Thoracic aorta (tissue), 2 donors: ENCODE data around the gene SLC6A5. TPM values are rescaled to one million over a fixed set of nuclear protein-coding genes. Genes with fewer than 3 reads are reported as not detected.

Experiments
- ATAC-seq: fragments of 150-250 bp; one replicate; pipeline ENCODE4 v1.8.0; 2017; ENCODE audit warnings: low read depth; ENCODE audit not compliant: insufficient number of reproducible peaks, low FRiP score
- DNase-seq: peaks from one replicate; pipeline ENCODE4 v3.0.0-alpha.2; 2020; ENCODE audit warnings: low spot score
- H3K27ac ChIP-seq, 2 donors: fragments of 200-600 bp; sonication (generic); 1 replicate in 1 of 2; 2 replicates in 1 of 2; pipeline ENCODE4 v1.5.1; 2016; ENCODE audit warnings: mild to moderate bottlenecking in 2 of 2, moderate library complexity in 2 of 2
- H3K27me3 ChIP-seq: fragments of 200-600 bp; sonication (generic); replicated peaks from 2 replicates; pipeline ENCODE4 v1.6.0; 2016; ENCODE audit warnings: mild to moderate bottlenecking; ENCODE audit not compliant: insufficient read depth
- H3K36me3 ChIP-seq: fragments of 200-600 bp; sonication (generic); one replicate; pipeline ENCODE4 v1.5.1; 2016
- H3K4me1 ChIP-seq, 2 donors: fragments of 200-600 bp; sonication (generic); 1 replicate in 1 of 2; 2 replicates in 1 of 2; pipeline versions ENCODE4 v1.5.1 to v1.6.0; 2016; ENCODE audit warnings: low read depth in 2 of 2, mild to moderate bottlenecking in 1 of 2; ENCODE audit not compliant: control insufficient read depth in 1 of 2
- H3K4me3 ChIP-seq: fragments of 200-600 bp; sonication (generic); 2 replicates; pipeline ENCODE4 v1.5.1; 2016; ENCODE audit warnings: mild to moderate bottlenecking
- H3K9me3 ChIP-seq: fragments of 200-600 bp; sonication (generic); 2 replicates; pipeline ENCODE4 v1.5.1; 2016
- total RNA-seq, 2 donors: library from RNA; depleted of rRNA; stranded (reverse); fragments of >200 nt; gene quantifications; one replicate each; pipeline versions ENCODE4 v1.1.0 to v1.2.3, GENCODE V29; 2016
- TF ChIP-seq, protein P1 (sequence below): fragments of 200-600 bp; sonication (generic); IDR thresholded peaks from one replicate; pipeline ENCODE4 v1.5.1; 2019; ENCODE audit warnings: antibody characterized with exemption

Gene SLC6A5
- total RNA-seq, 2 donors from 2014 or later = not detected

DNA sequence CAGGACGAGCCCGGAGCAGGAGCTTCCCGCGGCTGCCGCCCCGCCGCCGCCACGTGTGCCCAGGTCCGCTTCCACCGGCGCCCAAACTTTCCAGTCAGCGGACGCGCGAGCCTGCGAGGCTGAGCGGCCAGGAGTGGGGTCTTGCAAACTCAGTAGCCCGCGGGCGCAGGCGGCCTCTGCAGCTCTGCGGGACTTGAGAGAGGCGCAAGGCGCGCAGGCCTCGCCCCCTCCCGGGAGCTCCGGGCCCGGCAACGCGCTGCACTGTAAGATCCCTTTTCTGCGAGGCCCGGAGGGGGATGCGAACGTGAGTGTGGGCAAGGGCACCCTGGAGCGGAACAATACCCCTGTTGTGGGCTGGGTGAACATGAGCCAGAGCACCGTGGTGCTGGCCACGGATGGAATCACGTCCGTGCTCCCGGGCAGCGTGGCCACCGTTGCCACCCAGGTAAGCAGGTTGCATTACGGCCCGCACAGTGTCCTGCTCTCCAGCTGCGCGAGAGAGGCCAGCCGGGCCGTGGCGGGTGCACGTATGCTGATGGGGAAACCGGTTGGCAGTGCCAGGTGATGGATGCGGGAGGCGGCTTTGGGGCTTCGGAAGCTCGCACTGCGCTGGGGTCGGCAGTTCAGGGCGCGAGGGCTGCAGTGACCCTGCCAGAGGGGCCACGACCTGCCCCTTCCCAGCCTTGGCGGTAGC is 2.0 kb downstream of the SLC6A5 start:
- no peaks in the 10 kb centered on the region for H3K36me3 ChIP-seq
- H3K27me3 ChIP-seq = peaks cover 25% of the 10 kb centered on the region
- ATAC-seq = no peak
- H3K4me3 ChIP-seq = no peak overlapping the region
- DNase-seq = no peak
- H3K27ac ChIP-seq = no peak overlapping the region
- peaks cover 0 to 10% of the 10 kb centered on the region in 2 donors for H3K4me1 ChIP-seq
- TF ChIP-seq, protein P1, sequence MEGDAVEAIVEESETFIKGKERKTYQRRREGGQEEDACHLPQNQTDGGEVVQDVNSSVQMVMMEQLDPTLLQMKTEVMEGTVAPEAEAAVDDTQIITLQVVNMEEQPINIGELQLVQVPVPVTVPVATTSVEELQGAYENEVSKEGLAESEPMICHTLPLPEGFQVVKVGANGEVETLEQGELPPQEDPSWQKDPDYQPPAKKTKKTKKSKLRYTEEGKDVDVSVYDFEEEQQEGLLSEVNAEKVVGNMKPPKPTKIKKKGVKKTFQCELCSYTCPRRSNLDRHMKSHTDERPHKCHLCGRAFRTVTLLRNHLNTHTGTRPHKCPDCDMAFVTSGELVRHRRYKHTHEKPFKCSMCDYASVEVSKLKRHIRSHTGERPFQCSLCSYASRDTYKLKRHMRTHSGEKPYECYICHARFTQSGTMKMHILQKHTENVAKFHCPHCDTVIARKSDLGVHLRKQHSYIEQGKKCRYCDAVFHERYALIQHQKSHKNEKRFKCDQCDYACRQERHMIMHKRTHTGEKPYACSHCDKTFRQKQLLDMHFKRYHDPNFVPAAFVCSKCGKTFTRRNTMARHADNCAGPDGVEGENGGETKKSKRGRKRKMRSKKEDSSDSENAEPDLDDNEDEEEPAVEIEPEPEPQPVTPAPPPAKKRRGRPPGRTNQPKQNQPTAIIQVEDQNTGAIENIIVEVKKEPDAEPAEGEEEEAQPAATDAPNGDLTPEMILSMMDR = no peak
- no peaks in the 10 kb centered on the region for H3K9me3 ChIP-seq

DNA sequence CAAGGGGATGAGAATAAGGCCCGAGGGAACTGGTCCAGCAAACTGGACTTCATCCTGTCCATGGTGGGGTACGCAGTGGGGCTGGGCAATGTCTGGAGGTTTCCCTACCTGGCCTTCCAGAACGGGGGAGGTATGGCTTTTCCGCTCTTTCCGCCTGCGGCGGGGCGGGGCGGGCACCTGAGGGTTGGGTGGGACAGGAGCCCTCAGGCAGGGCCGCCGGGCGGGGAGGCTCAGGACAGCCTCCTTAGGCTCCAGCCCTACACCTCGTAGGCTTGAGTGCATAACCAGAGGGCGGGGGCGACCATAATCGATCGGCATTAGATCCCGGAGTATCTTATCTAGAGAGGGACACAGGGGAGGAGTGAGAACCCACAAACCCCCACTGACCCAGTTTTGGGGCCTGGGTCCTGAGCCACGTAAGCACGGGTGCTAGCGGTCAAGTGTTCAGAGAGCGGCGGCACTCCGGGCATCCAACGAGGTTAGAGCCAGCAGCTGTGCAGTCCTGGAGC is 4.9 kb downstream of the SLC6A5 start:
- no peak for ATAC-seq
- Histone ChIP-seq H3K4me3 (no peak overlapping the region), H3K27ac (no peak overlapping the region), H3K27me3 (peaks cover 13% of the 10 kb centered on the region), H3K36me3 (no peaks in the 10 kb centered on the region), H3K9me3 (no peaks in the 10 kb centered on the region), H3K4me1 (no peaks in the 10 kb centered on the region)
- TF ChIP-seq, protein P1 = no peak
- DNase-seq = no peak

DNA sequence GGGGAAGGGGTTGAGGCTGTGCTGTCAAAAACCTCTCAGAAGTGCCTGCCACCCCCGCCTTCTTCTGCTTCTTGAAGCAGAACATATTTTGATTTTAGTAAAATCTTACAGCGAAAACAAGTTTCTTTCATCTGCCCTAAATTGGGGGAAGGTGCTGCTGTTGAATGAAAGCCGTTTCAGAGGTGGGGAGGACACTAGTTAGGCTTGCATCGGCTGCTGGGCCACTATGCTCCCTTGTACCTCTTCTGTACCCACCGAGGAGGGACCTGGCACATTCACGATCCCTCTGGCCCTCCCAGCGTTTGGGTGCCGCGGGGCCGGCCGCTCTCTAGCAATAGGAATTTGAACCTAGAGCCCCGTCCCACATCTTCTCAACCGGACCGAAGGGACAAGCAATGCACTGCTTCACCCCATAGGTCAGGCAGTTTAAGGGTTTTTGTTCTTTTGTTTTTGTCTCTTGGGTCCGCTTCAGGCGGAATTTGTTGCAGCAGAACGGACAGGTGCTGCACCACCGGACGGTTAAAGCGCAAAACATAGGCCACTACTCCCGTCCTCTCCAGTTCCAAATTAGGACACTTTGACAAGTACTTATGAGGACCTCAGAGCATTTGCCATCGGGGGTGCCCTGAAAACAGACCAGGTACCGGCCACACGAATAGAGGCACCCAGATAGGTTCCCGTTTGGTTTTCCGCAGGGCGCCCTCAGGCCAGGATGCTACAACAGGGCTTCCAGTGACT is 5.6 kb downstream of the SLC6A5 start:
- ATAC-seq (no peak), DNase-seq (no peak)
- Histone ChIP-seq H3K36me3 (no peaks in the 10 kb centered on the region), H3K27me3 (peaks cover 13% of the 10 kb centered on the region), H3K27ac (no peak overlapping the region), H3K4me1 (peaks cover 0 to under 1% of the 10 kb centered on the region in 2 donors), H3K9me3 (no peaks in the 10 kb centered on the region), H3K4me3 (no peak overlapping the region)
- TF ChIP-seq, protein P1 = no peak

DNA sequence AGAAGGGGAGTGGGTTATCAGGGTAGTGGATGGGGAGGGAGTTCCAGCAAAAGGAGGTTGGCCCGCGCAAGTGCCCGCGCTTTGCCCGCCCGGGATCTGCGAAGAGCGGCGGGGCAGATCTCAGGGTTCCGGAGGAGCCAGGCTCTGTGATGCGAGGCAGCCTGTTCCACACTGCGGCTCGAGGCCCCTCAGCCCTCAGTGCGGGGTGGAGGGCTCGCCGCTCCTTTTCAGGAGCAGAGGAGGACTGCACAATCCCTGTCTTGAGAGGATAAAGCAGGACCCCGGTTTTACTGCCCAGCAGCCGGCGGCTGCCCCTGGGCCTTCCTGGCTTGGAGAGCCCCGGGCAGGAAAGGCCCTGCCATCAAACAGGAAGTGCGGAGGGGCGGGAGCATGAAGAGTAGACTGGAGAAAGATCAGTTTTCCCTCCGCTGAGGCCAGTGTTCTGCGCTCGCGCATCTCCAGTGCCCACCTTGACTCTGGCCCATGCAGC is 6.2 kb downstream of the SLC6A5 start:
- DNase-seq (no peak), ATAC-seq (no peak)
- H3K9me3 ChIP-seq = no peaks in the 10 kb centered on the region
- H3K36me3 ChIP-seq = no peaks in the 10 kb centered on the region
- peaks cover 13% of the 10 kb centered on the region for H3K27me3 ChIP-seq
- TF ChIP-seq, protein P1 = no peak
- H3K4me3 ChIP-seq = no peak overlapping the region
- peaks cover 0 to 5% of the 10 kb centered on the region in 2 donors for H3K4me1 ChIP-seq
- no peak overlapping the region for H3K27ac ChIP-seq

DNA sequence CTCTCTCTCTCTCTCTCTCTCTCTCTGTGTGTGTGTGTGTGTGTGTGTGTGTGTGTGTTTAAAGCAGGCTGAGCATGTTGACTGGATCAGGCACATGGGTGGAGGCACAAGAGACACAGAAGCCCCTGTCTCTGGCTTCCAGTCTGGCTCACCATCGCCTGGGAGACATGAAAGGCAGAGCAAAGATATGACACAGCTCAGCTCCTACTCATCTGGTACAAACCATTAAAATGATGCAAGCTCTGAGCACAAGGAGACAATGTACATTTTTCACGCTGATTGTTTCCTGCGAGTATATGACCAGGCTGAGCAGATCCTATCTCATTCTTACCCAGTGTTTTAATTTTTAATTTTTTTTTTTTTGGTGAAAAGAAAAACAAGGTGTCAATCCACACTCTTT is 9.5 kb downstream of the SLC6A5 start:
- TF ChIP-seq, protein P1 = no peak
- no peak overlapping the region for H3K4me3 ChIP-seq
- H3K4me1 ChIP-seq = peaks cover 0 to 5% of the 10 kb centered on the region in 2 donors
- no peaks in the 10 kb centered on the region for H3K9me3 ChIP-seq
- no peak overlapping the region for H3K27ac ChIP-seq
- no peak for DNase-seq
- H3K27me3 ChIP-seq = peaks cover 10% of the 10 kb centered on the region
- no peak for ATAC-seq
- H3K36me3 ChIP-seq = no peaks in the 10 kb centered on the region
